ENCODE data around the gene SLC28A1. TPM values are rescaled to one million over a fixed set of nuclear protein-coding genes. Genes with fewer than 3 reads are reported as not detected.

Gene SLC28A1
- total RNA-seq, 1 experiment from 2014 or later: 0.17 TPM

DNA sequence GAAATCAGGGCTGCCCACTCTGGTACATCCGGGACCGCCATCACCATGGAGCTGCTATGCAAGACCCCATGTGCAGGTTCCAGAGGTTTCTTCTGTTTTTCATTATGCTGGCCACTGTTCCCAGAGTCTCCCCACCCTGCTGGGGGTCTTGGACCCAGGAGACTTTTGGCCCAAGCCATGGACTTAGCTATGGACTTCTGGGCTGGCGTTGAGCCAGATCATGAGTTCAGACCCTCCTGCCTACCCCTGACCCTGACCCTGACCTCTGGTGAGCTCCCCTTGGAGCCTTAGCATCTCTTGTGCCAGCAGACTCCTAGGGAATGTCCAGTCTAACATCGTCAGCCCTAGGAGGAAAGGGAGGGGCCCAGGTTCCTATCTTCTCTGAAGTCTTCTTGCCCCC is 25.3 kb downstream of the SLC28A1 start:
- CTCF ChIA-PET: no interaction called here
- Mint-ChIP-seq H3K9me3 (ENCODE audit: low read depth, unreplicated experiment) (peaks cover 3% of the 10 kb centered on the region), H3K36me3 (ENCODE audit: insufficient read depth, unreplicated experiment) (peaks cover 16% of the 10 kb centered on the region), H3K4me1 (ENCODE audit: low read depth, unreplicated experiment) (peaks cover 43% of the 10 kb centered on the region), H3K27me3 (ENCODE audit: unreplicated experiment) (no peaks in the 10 kb centered on the region), H3K27ac (ENCODE audit: unreplicated experiment) (no peak overlapping the region), H3K4me3 (ENCODE audit: low read depth, unreplicated experiment) (no peak overlapping the region)
- DNase-seq: no peak
- no TSS peak for BruUV-seq (replicated peaks)
- intact Hi-C loops (cut with micrococcal nuclease; ENCODE audit: unreplicated experiment): no loop called here
- TF ChIP-seq, protein P1, sequence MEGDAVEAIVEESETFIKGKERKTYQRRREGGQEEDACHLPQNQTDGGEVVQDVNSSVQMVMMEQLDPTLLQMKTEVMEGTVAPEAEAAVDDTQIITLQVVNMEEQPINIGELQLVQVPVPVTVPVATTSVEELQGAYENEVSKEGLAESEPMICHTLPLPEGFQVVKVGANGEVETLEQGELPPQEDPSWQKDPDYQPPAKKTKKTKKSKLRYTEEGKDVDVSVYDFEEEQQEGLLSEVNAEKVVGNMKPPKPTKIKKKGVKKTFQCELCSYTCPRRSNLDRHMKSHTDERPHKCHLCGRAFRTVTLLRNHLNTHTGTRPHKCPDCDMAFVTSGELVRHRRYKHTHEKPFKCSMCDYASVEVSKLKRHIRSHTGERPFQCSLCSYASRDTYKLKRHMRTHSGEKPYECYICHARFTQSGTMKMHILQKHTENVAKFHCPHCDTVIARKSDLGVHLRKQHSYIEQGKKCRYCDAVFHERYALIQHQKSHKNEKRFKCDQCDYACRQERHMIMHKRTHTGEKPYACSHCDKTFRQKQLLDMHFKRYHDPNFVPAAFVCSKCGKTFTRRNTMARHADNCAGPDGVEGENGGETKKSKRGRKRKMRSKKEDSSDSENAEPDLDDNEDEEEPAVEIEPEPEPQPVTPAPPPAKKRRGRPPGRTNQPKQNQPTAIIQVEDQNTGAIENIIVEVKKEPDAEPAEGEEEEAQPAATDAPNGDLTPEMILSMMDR (IDR thresholded peaks at IDR 0.05; ENCODE audit: unreplicated experiment): no peak

DNA sequence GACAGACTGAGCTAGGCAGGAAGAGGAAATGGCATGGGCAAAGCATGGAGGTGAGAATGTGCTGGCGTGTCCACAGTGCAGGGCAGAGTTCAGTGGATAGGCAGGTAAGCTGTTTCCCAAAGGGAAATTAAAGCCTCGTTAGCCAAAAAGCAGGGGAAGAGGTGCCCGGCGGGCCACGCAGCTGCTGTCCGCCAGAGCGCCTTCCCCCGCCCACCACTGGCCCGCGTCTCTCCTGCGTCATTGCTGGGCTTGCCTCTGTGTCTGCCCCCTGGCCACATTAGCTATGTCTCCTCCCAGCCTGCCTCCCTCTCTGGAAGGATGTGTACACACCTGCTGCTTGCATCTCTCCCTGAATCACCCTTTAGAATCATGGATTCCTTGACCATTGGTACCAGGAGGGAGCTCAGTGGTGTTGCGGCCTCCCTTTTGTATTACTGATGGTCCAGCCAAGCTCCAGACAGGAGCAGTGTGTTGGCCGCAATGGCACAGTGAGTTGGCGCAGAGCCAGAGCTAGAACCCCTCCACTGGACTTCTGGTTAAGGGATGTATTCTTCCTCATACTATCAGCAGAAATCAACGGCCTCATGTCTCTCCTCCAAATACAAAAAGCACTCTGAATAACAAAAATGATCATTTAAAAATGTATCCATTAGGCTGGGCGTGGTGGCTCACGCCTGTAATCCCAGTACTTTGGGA is 26.6 kb downstream of the SLC28A1 start:
- TF ChIP-seq, protein P1 (IDR thresholded peaks at IDR 0.05; ENCODE audit: unreplicated experiment): no peak
- peak overlapping the region; percentile 54 for H3K4me3 Mint-ChIP-seq (ENCODE audit: low read depth, unreplicated experiment)
- intact Hi-C loops (cut with micrococcal nuclease; ENCODE audit: unreplicated experiment): no loop called here
- no peak for DNase-seq
- peaks cover 56% of the 10 kb centered on the region for H3K4me1 Mint-ChIP-seq (ENCODE audit: low read depth, unreplicated experiment)
- H3K36me3 Mint-ChIP-seq (ENCODE audit: insufficient read depth, unreplicated experiment): peaks cover 19% of the 10 kb centered on the region
- no TSS peak for BruUV-seq (replicated peaks)
- H3K27ac Mint-ChIP-seq (ENCODE audit: unreplicated experiment): peak overlapping the region; percentile 99
- no peaks in the 10 kb centered on the region for H3K27me3 Mint-ChIP-seq (ENCODE audit: unreplicated experiment)
- peaks cover 5% of the 10 kb centered on the region for H3K9me3 Mint-ChIP-seq (ENCODE audit: low read depth, unreplicated experiment)
- CTCF ChIA-PET: interaction anchor here (1.6 kb wide), 1 partner anchor 70 kb away, joined by 6 read pairs; no protein-coding TSS in a partner anchor

DNA sequence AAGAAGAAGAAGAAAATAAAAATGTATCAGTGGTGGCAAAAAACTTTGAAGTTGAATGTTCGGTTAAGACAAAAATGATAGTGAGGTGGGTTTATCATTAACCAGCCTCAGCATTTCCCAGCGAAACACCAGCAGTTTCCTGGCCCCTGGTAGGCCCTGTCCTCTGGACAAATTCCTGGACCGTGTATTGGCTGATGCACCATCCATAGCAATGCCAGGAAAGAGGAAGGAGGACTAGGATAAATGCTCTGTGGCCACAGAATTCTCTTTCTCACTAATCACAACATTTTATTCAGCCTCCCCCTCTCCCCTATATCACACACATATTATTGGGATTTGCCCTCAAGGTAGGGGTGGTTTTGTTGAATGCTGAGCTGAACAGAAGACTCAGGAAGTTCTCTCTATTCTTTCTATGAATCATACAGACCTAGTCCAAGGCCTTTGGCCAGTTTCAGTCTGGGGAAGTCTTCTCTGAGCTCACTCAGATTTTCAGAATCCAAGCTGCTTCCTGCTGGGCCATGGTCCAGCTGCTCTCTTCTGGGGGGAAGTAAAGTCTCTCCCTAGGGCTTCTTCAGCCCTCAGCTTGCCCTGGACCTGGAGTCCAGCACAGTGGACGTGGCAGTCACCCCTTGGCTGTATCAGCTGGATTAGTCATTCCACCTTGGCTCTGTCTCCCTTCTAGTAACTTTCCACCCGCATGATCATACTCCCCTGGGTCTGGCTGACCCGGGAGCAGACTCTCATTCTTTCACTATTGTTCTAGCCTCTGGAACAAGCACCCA is 27.6 kb downstream of the SLC28A1 start:
- peaks cover 5% of the 10 kb centered on the region for H3K9me3 Mint-ChIP-seq (ENCODE audit: low read depth, unreplicated experiment)
- TSS peak; percentile 70 for BruUV-seq (replicated peaks)
- peaks cover 19% of the 10 kb centered on the region for H3K36me3 Mint-ChIP-seq (ENCODE audit: insufficient read depth, unreplicated experiment)
- peak; percentile 85 for DNase-seq
- peak overlapping the region; percentile 54 for H3K4me3 Mint-ChIP-seq (ENCODE audit: low read depth, unreplicated experiment)
- H3K27ac Mint-ChIP-seq (ENCODE audit: unreplicated experiment): peak overlapping the region; percentile 99
- CTCF ChIA-PET: interaction anchor here (0.6 to 1.6 kb wide), 9 partner anchors 14 to 252 kb away, joined by 3 to 11 read pairs (median 5); partner anchors contain the start of gene SLC28A1
- H3K27me3 Mint-ChIP-seq (ENCODE audit: unreplicated experiment): no peaks in the 10 kb centered on the region
- H3K4me1 Mint-ChIP-seq (ENCODE audit: low read depth, unreplicated experiment): peaks cover 57% of the 10 kb centered on the region
- intact Hi-C loops (cut with micrococcal nuclease; ENCODE audit: unreplicated experiment): loop anchor here (1.0 kb wide), 1 partner anchor 53 kb away; no protein-coding TSS in a partner anchor
- TF ChIP-seq, protein P1 (IDR thresholded peaks at IDR 0.05; ENCODE audit: unreplicated experiment): no peak

DNA sequence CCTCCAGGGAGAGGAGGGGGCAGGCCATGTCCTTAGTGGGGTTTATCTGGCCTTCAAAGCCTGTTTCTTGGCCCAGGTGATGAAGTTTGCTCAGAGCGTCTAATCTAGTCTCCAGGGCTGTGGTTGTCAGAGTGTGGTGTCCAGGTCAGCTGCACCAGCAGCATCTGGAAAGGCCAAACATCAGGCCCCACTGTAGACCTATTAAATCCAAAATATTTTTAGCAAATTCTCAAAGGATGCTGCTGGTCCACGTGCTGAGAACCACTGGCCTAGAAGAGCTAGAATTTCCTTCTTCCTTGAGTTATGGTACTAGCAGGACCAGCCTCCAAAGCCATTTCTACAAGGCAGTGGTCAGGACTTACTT is 28.9 kb downstream of the SLC28A1 start:
- intact Hi-C loops (cut with micrococcal nuclease; ENCODE audit: unreplicated experiment): no loop called here
- CTCF ChIA-PET: interaction anchor here (1.5 kb wide), 1 partner anchor 15 kb away, joined by 10 read pairs; no protein-coding TSS in a partner anchor
- TF ChIP-seq, protein P1 (IDR thresholded peaks at IDR 0.05; ENCODE audit: unreplicated experiment): no peak
- Mint-ChIP-seq H3K4me1 (ENCODE audit: low read depth, unreplicated experiment) (peaks cover 54% of the 10 kb centered on the region), H3K27ac (ENCODE audit: unreplicated experiment) (peak overlapping the region; percentile 99), H3K36me3 (ENCODE audit: insufficient read depth, unreplicated experiment) (peaks cover 19% of the 10 kb centered on the region), H3K27me3 (ENCODE audit: unreplicated experiment) (no peaks in the 10 kb centered on the region), H3K4me3 (ENCODE audit: low read depth, unreplicated experiment) (no peak overlapping the region), H3K9me3 (ENCODE audit: low read depth, unreplicated experiment) (peaks cover 5% of the 10 kb centered on the region)
- no peak for DNase-seq
- no TSS peak for BruUV-seq (replicated peaks)

Data from Calu3 (cell line).